ENCODE measurements around the gene LHFPL2.

DNA sequence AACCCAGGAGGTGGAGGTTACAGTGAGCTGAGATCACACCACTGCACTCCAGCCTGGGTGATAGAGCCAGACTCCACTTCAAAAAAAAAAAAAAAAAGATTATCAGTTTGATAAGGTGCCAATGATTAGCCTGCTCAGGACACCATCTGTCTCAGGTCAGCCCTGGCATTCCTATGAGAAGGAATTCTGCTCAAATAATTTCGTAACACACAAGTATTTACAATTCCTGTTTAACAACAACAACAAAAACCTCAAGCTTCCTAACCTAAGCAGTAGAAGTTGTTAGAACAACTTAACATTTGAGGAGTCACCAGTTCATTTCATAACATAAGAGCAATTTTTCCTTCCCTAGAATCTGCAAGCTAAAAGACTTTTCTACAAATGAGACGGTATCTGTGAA lies 85.0 kb downstream of the LHFPL2 start:
- TF ChIP-seq, protein P1, sequence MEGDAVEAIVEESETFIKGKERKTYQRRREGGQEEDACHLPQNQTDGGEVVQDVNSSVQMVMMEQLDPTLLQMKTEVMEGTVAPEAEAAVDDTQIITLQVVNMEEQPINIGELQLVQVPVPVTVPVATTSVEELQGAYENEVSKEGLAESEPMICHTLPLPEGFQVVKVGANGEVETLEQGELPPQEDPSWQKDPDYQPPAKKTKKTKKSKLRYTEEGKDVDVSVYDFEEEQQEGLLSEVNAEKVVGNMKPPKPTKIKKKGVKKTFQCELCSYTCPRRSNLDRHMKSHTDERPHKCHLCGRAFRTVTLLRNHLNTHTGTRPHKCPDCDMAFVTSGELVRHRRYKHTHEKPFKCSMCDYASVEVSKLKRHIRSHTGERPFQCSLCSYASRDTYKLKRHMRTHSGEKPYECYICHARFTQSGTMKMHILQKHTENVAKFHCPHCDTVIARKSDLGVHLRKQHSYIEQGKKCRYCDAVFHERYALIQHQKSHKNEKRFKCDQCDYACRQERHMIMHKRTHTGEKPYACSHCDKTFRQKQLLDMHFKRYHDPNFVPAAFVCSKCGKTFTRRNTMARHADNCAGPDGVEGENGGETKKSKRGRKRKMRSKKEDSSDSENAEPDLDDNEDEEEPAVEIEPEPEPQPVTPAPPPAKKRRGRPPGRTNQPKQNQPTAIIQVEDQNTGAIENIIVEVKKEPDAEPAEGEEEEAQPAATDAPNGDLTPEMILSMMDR (IDR thresholded peaks at IDR 0.05) = no peak
- TF ChIP-seq EZH2 (IDR thresholded peaks at IDR 0.05; ENCODE audit: borderline replicate concordance, insufficient read depth, low read depth, low read length, poor library complexity, severe bottlenecking) = no peak
